SU-DHL-6 (cell line): Measurements from ENCODE around the gene AIG1.

Experiments used
- H2AFZ ChIP-seq: fragments of 200-600 bp; sonication (generic); 2 replicates; pipeline ENCODE4 v1.6.1; 2014; ENCODE audit warnings: low read depth, mild to moderate bottlenecking, moderate library complexity, mixed read lengths, antibody characterized with exemption, low read length; ENCODE audit not compliant: severe bottlenecking
- H3F3A ChIP-seq: fragments of 200-600 bp; shearing (Covaris generic); 2 replicates; pipeline ENCODE4 v1.6.0; 2016; ENCODE audit warnings: antibody characterized with exemption, mild to moderate bottlenecking; ENCODE audit not compliant: insufficient read depth
- H3K27ac ChIP-seq: fragments of 200-600 bp; sonication (generic); 2 replicates; pipeline ENCODE4 v1.5.1; 2016; ENCODE audit warnings: low read depth, mild to moderate bottlenecking, low read length, moderate library complexity, mixed read lengths
- H3K27me3 ChIP-seq: fragments of 200-600 bp; sonication (generic), shearing (Covaris generic); 2 replicates; pipeline ENCODE4 v1.6.0; 2014; ENCODE audit warnings: mild to moderate bottlenecking, low read length
- H3K36me3 ChIP-seq: fragments of 200-600 bp; sonication (generic); 2 replicates; pipeline ENCODE4 v1.6.1; 2014; ENCODE audit warnings: mild to moderate bottlenecking, low read length, mixed read lengths
- H3K4me2 ChIP-seq: fragments of 300-600, 200-600 bp; shearing (Covaris generic), sonication (generic); 2 replicates; pipeline ENCODE4 v1.6.0; 2014; ENCODE audit warnings: low read length, low read depth, mild to moderate bottlenecking; ENCODE audit not compliant: poor library complexity, severe bottlenecking
- H3K4me3 ChIP-seq: fragments of 200-600 bp; sonication (generic); 2 replicates; pipeline ENCODE4 v1.5.1; 2014; ENCODE audit warnings: antibody characterized with exemption, low read length, mild to moderate bottlenecking, mixed read lengths; ENCODE audit not compliant: insufficient read depth, poor library complexity, severe bottlenecking
- H3K79me2 ChIP-seq: fragments of 200-600 bp; sonication (generic); 2 replicates; pipeline ENCODE4 v1.6.1; 2014; ENCODE audit warnings: mild to moderate bottlenecking, low read length, moderate library complexity; ENCODE audit not compliant: insufficient read depth
- H3K9ac ChIP-seq: fragments of 200-600 bp; sonication (generic); 2 replicates; pipeline ENCODE4 v1.7.0; 2014; ENCODE audit warnings: mild to moderate bottlenecking, low read length
- H3K9me2 ChIP-seq: fragments of 200-600 bp; sonication (generic); replicated peaks from 2 replicates; pipeline ENCODE4 v1.6.1; 2014; ENCODE audit warnings: low read length; ENCODE audit not compliant: insufficient read depth
- H3K9me3 ChIP-seq: fragments of 200-600 bp; sonication (generic); 2 replicates; pipeline ENCODE4 v1.6.1; 2014; ENCODE audit warnings: low read length, mixed read lengths; ENCODE audit not compliant: insufficient read depth
- H4K20me1 ChIP-seq: fragments of 200-600 bp; sonication (generic); 2 replicates; pipeline ENCODE4 v1.6.1; 2014; ENCODE audit warnings: low read depth, mild to moderate bottlenecking, antibody characterized with exemption, low read length, moderate library complexity, mixed read lengths
- CTCF ChIP-seq: fragments of 200-600 bp; sonication (generic); IDR thresholded peaks from one replicate; pipeline ENCODE4 v1.5.1; 2017; ENCODE audit warnings: antibody characterized with exemption, mild to moderate bottlenecking, low read length, moderate library complexity; ENCODE audit not compliant: insufficient read depth, poor library complexity, severe bottlenecking
- EZH2phosphoT487 ChIP-seq: fragments of 200-600 bp; sonication (generic), shearing (Covaris generic); conservative IDR thresholded peaks from 2 replicates; pipeline ENCODE4 v1.6.1; 2018; ENCODE audit warnings: mild to moderate bottlenecking, antibody characterized with exemption, low read length, moderate library complexity, mixed read lengths

Gene AIG1

GRCh38 chr6:143146186-143146851, 85.6 kb downstream of the AIG1 start:
- H4K20me1 ChIP-seq = no peaks in the 10 kb centered on the region
- no peaks in the 10 kb centered on the region for H3K9me2 ChIP-seq
- no peaks in the 10 kb centered on the region for H3K36me3 ChIP-seq
- no peak overlapping the region for H3K9ac ChIP-seq
- H3K4me2 ChIP-seq = no peak overlapping the region
- H3K79me2 ChIP-seq = no peaks in the 10 kb centered on the region
- no peaks in the 10 kb centered on the region for H3F3A ChIP-seq
- H3K27me3 ChIP-seq = no peaks in the 10 kb centered on the region
- no peak overlapping the region for H3K4me3 ChIP-seq
- H2AFZ ChIP-seq = no peak overlapping the region
- no peak for TF ChIP-seq CTCF
- TF ChIP-seq EZH2phosphoT487 = no peak
- no peaks in the 10 kb centered on the region for H3K9me3 ChIP-seq
- no peak overlapping the region for H3K27ac ChIP-seq

GRCh38 chr6:143149771-143150170, 89.1 kb downstream of the AIG1 start:
- H3K4me2 ChIP-seq = no peak overlapping the region
- no peak overlapping the region for H3K9ac ChIP-seq
- no peak overlapping the region for H2AFZ ChIP-seq

GRCh38 chr6:143150281-143150680, 89.6 kb downstream of the AIG1 start:
- Histone ChIP-seq H3K4me3 (no peak overlapping the region), H3F3A (no peaks in the 10 kb centered on the region), H3K36me3 (no peaks in the 10 kb centered on the region), H3K9me2 (no peaks in the 10 kb centered on the region), H3K9ac (no peak overlapping the region), H3K79me2 (no peaks in the 10 kb centered on the region), H3K9me3 (no peaks in the 10 kb centered on the region), H4K20me1 (no peaks in the 10 kb centered on the region), H3K27me3 (no peaks in the 10 kb centered on the region), H2AFZ (no peak overlapping the region), H3K4me2 (no peak overlapping the region), H3K27ac (no peak overlapping the region)
- TF ChIP-seq EZH2phosphoT487 = no peak
- TF ChIP-seq CTCF = no peak

More at GRCh38 chr6:143149771-143150170, 89.1 kb downstream of the AIG1 start:
- no peaks in the 10 kb centered on the region for H3K27me3 ChIP-seq
- H3K36me3 ChIP-seq = no peaks in the 10 kb centered on the region
- H3K9me3 ChIP-seq = no peaks in the 10 kb centered on the region
- H3K4me3 ChIP-seq = no peak overlapping the region
- no peak for TF ChIP-seq CTCF
- TF ChIP-seq EZH2phosphoT487 = no peak
- H3F3A ChIP-seq = no peaks in the 10 kb centered on the region
- no peaks in the 10 kb centered on the region for H3K79me2 ChIP-seq
- no peak overlapping the region for H3K27ac ChIP-seq
- H3K9me2 ChIP-seq = no peaks in the 10 kb centered on the region
- no peaks in the 10 kb centered on the region for H4K20me1 ChIP-seq
